Muscle of leg (tissue), 11 donors: ENCODE data around the gene EOLA1. TPM values are rescaled to one million over a fixed set of nuclear protein-coding genes. Genes with fewer than 3 reads are reported as not detected.
A peak's percentile ranks its signal among the peaks of the same experiment; 100 is the strongest.
"Not testable (repeated sequence)": the region's sequence is repeated elsewhere in the genome, so short reads cannot be mapped to it uniquely, and the experiment has no call there.

Experiments
- DNase-seq: peaks from one replicate; pipeline ENCODE4 v3.0.0; 2013
- H3K27ac ChIP-seq: one replicate; pipeline ENCODE4 v1.5.1; 2013; ENCODE audit warnings: mild to moderate bottlenecking, low read length, control low read depth
- H3K27me3 ChIP-seq: one replicate; pipeline ENCODE4 v1.6.1; 2013; ENCODE audit warnings: low read length; ENCODE audit not compliant: control insufficient read depth, insufficient read depth
- H3K36me3 ChIP-seq: one replicate; pipeline ENCODE4 v1.6.1; 2013; ENCODE audit warnings: low read length; ENCODE audit not compliant: control insufficient read depth, insufficient read depth
- H3K4me1 ChIP-seq: one replicate; pipeline ENCODE4 v1.6.1; 2013; ENCODE audit warnings: low read length; ENCODE audit not compliant: control insufficient read depth, insufficient read depth
- H3K4me3 ChIP-seq: one replicate; pipeline ENCODE4 v1.5.1; 2013; ENCODE audit warnings: low read length, control low read depth
- H3K9me3 ChIP-seq: replicated peaks from 2 replicates; pipeline ENCODE4 v1.6.1; 2013; ENCODE audit warnings: low read depth, low read length; ENCODE audit not compliant: control insufficient read depth
- WGBS: methylation state at CpG from one replicate; pipeline ENCODE4 v1.1.5; 2013; ENCODE audit warnings: missing lambda C conversion rate; ENCODE audit not compliant: insufficient coverage; 5-methylcytosine and 5-hydroxymethylcytosine counted together
- polyA plus RNA-seq, 8 donors: library from polyadenylated mRNA; unstranded; fragments of 120-200 nt; gene quantifications; one replicate each; pipeline versions ENCODE4 v1.2.1 to v1.2.3, GENCODE V29; 2013; ENCODE audit warnings: inconsistent platforms in 1 of 8, low replicate concordance in 1 of 8; ENCODE audit not compliant: insufficient read length in 8 of 8, insufficient read depth in 1 of 8
- total RNA-seq: library from RNA; stranded (reverse); fragments of 120-200 nt; gene quantifications from one replicate; pipeline ENCODE4 v1.2.4, GENCODE V29; 2013

Gene EOLA1
- total and polyA plus RNA-seq, 9 donors: 19.9 to 26.3 (median 22.0) TPM

- Histone ChIP-seq H3K27me3 (peaks cover 13% of the 10 kb centered on the region), H3K27ac (peak overlapping the region; percentile 62)
- H3K4me1 ChIP-seq, H3K9me3 ChIP-seq, H3K36me3 ChIP-seq, H3K4me3 ChIP-seq, DNase-seq: not testable (repeated sequence)
- WGBS: no CpG with 5 or more reads among the region's 5 CpGs
Measured at GRCh38 chrX:149525903-149526302, 14.9 kb upstream of the EOLA1 start.

GRCh38 chrX:149526318-149527033 is 14.3 kb upstream of the EOLA1 start:
- not testable (repeated sequence) for H3K36me3 ChIP-seq, H3K4me1 ChIP-seq, H3K4me3 ChIP-seq, H3K9me3 ChIP-seq
- peaks cover 13% of the 10 kb centered on the region for H3K27me3 ChIP-seq
- peak overlapping the region; percentile 62 for H3K27ac ChIP-seq
- DNase-seq: peak; percentile 43
- no CpG with 5 or more reads among the region's 13 CpGs for WGBS

- H3K4me3 ChIP-seq: no peak overlapping the region
- H3K9me3 ChIP-seq: no peaks in the 10 kb centered on the region
- no peak overlapping the region for H3K27ac ChIP-seq
- H3K27me3 ChIP-seq: peaks cover 5% of the 10 kb centered on the region
- DNase-seq: no peak
- H3K36me3 ChIP-seq: no peaks in the 10 kb centered on the region
- peaks cover 8% of the 10 kb centered on the region for H3K4me1 ChIP-seq
- WGBS: 50% methylated on average over 1 of the region's 1 CpG
Measured at GRCh38 chrX:149527705-149528104, 13.1 kb upstream of the EOLA1 start.

- H3K4me1 ChIP-seq: peaks cover 8% of the 10 kb centered on the region
- WGBS: no CpG with 5 or more reads among the region's 1 CpG
- H3K36me3 ChIP-seq: no peaks in the 10 kb centered on the region
- peaks cover 3% of the 10 kb centered on the region for H3K27me3 ChIP-seq
- H3K27ac ChIP-seq: no peak overlapping the region
- DNase-seq: no peak
- no peaks in the 10 kb centered on the region for H3K9me3 ChIP-seq
- no peak overlapping the region for H3K4me3 ChIP-seq
Measured at GRCh38 chrX:149528381-149528780, 12.4 kb upstream of the EOLA1 start.

GRCh38 chrX:149531599-149531998 is 9.2 kb upstream of the EOLA1 start:
- 66% methylated on average over 2 of the region's 2 CpGs for WGBS
- Histone ChIP-seq H3K4me3 (no peak overlapping the region), H3K27ac (no peak overlapping the region), H3K36me3 (peaks cover 7% of the 10 kb centered on the region), H3K9me3 (no peaks in the 10 kb centered on the region), H3K27me3 (peaks cover 2% of the 10 kb centered on the region), H3K4me1 (no peaks in the 10 kb centered on the region)
- no peak for DNase-seq

GRCh38 chrX:149532868-149533267 is 7.9 kb upstream of the EOLA1 start:
- not testable (repeated sequence) for DNase-seq, H3K27ac ChIP-seq, H3K4me1 ChIP-seq, H3K36me3 ChIP-seq, H3K27me3 ChIP-seq, H3K4me3 ChIP-seq, H3K9me3 ChIP-seq
- WGBS: no CpG with 5 or more reads among the region's 3 CpGs

DNA sequence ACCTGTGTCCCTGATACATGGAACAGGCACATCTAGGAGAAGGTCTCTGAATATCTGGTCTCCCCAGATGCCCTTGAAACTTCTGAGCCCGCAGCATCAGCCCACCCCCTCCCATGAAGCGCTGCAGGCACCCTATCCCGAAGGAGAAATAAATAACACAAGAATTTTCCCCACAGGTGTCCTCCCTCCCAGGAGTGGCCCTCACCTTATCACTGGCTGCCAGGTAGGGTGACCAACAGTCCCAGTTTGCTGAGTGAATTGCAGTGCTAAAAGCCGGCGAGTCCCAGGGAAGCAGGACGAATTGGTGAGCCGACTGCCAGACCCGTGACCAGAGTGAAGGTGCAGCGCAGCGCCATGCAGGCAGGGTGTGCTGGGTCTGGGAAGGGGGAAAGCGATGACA is 6.8 kb upstream of the EOLA1 start:
- not testable (repeated sequence) for DNase-seq, H3K4me1 ChIP-seq, H3K36me3 ChIP-seq, H3K4me3 ChIP-seq, H3K9me3 ChIP-seq, H3K27ac ChIP-seq, H3K27me3 ChIP-seq
- 80% methylated on average over 7 of the region's 11 CpGs for WGBS

GRCh38 chrX:149534926-149535602 is 5.7 kb upstream of the EOLA1 start:
- H3K4me1 ChIP-seq, H3K27ac ChIP-seq, H3K9me3 ChIP-seq, H3K36me3 ChIP-seq, DNase-seq, H3K27me3 ChIP-seq, H3K4me3 ChIP-seq: not testable (repeated sequence)
- 53% methylated on average over 3 of the region's 3 CpGs for WGBS

- not testable (repeated sequence) for H3K9me3 ChIP-seq, H3K27me3 ChIP-seq
- no CpG with 5 or more reads among the region's 11 CpGs for WGBS
Measured at GRCh38 chrX:149537474-149537873, 3.3 kb upstream of the EOLA1 start.

GRCh38 chrX:149539283-149540130 is 1.3 kb upstream of the EOLA1 start:
- peak overlapping the region; percentile 94 for H3K27ac ChIP-seq
- H3K27me3 ChIP-seq: peaks cover 2% of the 10 kb centered on the region
- 39% methylated on average over 21 of the region's 34 CpGs for WGBS
- no peaks in the 10 kb centered on the region for H3K9me3 ChIP-seq
- H3K4me1 ChIP-seq: peaks cover 8% of the 10 kb centered on the region
- peaks cover 4% of the 10 kb centered on the region for H3K36me3 ChIP-seq
- peak; percentile 97 for DNase-seq
- peak overlapping the region; percentile 52 for H3K4me3 ChIP-seq

More at GRCh38 chrX:149537474-149537873, 3.3 kb upstream of the EOLA1 start:
- not testable (repeated sequence) for H3K27ac ChIP-seq, H3K4me1 ChIP-seq, DNase-seq, H3K36me3 ChIP-seq, H3K4me3 ChIP-seq
